HG02623 (cell line): ENCODE measurements around the gene WT1.

Source experiments
- ATAC-seq: cut with Tn5 transposase; IDR thresholded peaks from one replicate; pipeline ENCODE4 v1.9.1; 2021; ENCODE audit warnings: moderate library complexity; ENCODE audit not compliant: unreplicated experiment

The WT1 gene

DNA sequence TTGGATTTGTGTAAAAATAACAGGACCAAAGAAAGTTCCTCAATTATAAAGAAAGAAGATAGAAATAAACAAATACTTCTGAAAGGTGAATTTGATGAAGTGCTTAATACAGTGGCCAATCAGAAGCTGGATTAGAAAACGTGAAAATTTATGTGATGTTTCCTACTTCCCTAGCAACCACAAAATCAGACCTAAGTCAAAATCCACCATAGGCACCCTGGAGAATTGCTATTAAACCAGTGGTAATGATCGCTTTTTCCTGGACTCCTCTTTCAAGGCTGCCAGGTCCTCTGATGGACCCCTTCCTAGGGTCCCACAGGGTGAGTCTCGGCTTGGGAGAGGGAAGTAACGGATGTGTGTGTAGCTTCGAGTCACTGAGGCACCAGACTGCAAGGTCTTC, 9.6 kb downstream of the WT1 start:
- no peak for ATAC-seq

- no peak for ATAC-seq
Observed at GRCh38 chr11:32422545-32422944, 12.8 kb downstream of the WT1 start.

GRCh38 chr11:32421992-32422391, 13.3 kb downstream of the WT1 start:
- no peak for ATAC-seq

DNA sequence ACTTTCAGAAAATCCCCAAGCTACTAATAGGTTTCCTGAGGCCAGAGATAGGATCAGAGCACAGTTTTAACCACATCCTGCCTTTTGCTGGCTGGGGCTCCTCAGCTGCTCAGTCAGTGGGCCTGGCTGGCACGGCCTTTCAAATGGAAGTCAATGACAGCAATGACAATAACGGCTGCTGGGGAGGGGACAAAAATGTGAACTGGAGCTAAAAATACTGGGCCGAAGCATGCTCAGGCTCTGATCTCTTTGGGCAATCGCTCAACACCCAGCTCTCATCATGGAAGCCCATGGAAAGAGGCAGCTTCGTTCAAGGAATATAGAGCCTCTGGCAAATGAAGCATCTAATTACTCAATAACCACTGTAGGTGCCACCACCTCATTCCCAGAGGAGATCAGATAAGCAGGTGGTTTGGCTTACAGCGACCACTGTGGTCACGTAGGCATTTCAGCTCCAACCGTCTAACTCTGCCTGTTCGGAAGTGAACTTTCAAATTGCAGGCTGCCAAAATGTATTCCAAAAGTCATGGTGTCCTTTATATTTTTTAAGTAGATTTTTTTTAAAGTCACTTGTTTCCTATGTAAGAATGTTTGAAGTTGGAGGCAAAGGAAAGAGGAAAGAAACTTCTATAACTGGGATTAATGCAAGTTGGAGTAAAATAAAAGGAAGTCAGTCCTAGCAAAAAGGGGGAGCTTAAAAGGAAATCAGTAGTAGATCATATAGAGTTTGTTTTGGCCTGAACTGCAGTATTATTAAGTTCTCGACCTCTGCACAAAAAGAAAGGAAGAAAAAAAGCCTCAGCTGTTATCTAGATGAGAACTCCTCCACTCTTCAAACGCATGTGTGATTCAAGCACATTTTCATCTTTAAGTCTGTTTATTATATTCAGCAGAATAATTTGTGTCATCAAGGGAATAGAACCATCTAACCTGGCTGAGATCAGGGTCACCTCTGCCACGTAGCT, 14.1 kb downstream of the WT1 start:
- peak; percentile 77 for ATAC-seq

DNA sequence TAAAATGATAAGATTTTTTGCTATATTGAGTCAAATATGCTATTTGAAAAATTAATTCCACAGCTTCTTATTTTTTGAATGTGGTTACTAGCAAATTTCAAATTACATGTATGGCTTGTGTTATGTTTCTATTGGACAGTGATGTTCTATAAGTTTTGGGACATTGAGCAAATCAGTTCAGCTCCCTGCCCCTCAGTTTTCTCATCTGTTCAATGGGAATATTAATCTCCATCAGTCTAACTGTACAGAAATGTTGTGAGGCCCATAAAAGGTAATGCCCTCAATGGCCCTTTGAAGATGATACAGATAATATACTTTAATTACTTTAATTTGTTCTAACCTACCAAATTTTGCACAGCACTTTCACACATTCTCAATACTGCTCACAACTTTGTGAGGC, 15.2 kb downstream of the WT1 start:
- ATAC-seq, result no peak

DNA sequence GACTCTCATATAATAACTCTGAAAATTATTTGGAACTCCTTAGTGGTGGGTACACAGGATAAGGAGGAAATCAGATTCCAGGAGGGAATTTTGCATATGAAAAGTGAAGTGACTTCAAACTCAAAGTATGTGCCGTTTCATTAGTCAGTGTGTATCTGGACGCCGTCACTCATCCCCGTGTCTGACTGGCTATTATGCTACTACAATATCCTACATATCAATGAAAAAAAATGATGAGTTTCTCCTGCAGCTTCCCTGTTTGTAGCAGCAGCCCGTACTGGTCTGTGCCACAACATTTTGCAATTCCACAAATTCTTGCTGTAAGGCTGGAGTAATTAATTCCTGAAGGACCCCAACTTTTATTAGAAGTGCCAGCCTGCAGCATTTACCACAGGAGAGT, 16.5 kb downstream of the WT1 start:
- no peak for ATAC-seq

- ATAC-seq, result no peak
Observed at GRCh38 chr11:32417806-32418205, 17.5 kb downstream of the WT1 start.

DNA sequence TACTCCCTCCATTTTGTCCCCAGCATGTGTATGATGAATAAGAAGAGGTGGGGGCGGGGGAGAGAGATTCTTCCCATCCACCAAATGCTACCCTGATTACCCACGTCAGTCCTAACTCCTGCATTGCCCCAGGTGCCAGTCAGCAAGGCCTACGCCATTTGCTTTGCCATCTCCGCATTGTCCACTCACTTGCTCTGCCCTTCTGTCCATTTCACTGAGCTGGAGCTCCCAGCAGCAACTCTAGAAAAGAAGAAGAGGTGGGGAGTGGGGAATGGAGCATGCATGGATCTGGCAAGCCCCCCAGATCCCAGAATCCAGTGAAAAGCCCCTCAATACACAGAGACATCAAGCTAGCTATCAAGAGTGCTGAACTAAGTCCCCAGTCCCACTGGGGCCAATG, 19.0 kb downstream of the WT1 start:
- no peak for ATAC-seq

DNA sequence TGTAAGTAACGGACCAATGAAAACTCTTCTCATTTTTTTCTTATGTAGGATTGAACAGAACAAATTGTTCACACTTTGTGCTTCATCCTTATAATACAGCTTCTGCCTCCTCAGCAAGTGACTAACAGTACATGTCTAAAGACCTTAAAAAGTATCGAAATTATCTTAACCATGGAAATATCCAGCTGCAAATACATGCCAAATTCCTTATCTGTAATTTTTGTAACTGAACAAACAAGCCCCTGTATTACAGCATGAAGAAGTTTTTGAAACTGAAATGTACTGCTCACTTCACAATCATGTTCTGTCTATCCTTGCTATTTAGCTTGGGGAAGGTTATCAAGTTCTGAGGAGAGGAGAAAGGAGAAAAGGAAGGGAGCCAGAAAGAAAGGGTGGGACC, 20.4 kb downstream of the WT1 start:
- ATAC-seq, result no peak

GRCh38 chr11:32411942-32412615, 23.3 kb downstream of the WT1 start:
- no peak for ATAC-seq

GRCh38 chr11:32405592-32405991, 29.7 kb downstream of the WT1 start:
- no peak for ATAC-seq

DNA sequence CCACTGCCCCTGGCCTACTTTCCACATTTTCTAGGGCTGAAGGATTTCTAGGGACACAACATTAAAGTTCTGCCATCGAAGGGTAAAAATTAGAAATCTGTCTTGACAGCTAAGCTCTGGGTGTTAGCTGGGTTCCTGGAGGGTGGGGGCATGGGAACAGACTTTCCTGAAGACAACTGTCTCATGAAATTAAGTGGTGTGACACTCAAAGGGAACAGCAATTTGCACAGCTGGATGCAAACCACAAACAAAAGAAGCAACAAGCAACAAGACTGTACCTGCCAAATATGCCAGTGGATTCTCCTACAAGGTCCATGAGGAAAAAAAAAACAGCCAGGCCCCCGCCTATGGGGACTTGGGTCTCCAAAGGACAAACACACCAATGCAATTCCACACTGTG, 32.5 kb downstream of the WT1 start:
- ATAC-seq, result no peak

GRCh38 chr11:32400670-32401369, 34.5 kb downstream of the WT1 start:
- no peak for ATAC-seq

DNA sequence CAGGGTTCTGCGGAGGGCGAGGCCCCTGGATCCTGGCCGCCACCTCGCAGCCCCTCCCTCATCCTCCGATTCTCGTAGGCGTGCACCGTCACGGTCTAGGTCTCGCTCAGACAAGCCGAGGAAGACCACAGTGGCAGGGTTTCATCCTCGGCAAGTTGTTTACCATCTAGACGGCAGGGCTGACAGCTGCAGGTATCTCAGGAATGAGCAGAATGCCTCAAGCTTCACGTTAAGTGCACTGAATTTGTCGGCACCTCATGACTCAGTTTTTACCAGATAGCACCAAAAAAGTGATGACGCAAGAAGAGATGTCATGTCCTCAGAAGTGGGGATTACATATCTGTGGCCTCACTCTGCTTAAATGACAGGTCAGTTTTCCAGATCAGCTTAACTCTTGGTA, 35.1 kb downstream of the WT1 start:
- no peak for ATAC-seq

DNA sequence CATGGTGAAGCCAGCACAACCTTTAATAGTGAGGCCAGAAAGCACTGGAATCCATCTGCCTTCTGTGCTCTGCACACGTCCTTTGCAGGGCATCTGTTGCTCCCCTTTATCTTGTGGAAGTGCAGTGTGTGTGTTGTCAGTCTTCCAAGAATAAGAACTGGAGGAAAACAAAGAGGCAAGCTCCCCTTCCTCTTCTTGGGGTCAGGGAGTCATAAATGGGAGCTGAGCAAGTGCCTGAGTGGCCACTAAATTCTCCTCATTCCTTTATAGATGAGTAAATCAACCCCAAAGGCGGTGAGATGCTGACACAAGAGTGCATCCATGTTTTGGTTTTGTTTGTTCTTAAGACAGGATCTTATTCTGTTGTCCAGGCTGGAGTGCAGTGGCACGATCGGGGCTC, 38.3 kb downstream of the WT1 start:
- ATAC-seq, result no peak

- ATAC-seq, result peak; percentile 68
Observed at GRCh38 chr11:32396331-32396730, 39.0 kb downstream of the WT1 start.

- ATAC-seq, result no peak
Observed at GRCh38 chr11:32395127-32395526, 40.2 kb downstream of the WT1 start.

DNA sequence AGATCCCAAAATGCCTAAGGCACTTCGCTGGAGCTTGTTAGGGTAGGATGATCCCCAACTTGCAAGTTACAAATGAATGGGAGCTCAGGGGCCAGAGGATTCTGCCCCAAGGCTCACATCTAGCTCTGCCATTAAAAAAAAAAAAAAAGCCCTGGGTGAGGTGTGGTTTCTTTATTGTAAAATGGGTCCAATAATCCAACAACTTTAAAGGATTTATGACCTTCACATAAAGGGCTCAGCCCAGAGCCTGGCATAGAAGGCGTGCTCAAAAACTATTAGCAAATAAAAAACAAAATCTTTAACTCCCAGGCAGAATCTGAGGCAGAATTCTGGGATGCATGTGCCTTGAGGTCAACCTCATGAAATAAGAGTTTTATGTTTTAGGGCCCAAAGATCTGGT, 42.5 kb downstream of the WT1 start:
- no peak for ATAC-seq

DNA sequence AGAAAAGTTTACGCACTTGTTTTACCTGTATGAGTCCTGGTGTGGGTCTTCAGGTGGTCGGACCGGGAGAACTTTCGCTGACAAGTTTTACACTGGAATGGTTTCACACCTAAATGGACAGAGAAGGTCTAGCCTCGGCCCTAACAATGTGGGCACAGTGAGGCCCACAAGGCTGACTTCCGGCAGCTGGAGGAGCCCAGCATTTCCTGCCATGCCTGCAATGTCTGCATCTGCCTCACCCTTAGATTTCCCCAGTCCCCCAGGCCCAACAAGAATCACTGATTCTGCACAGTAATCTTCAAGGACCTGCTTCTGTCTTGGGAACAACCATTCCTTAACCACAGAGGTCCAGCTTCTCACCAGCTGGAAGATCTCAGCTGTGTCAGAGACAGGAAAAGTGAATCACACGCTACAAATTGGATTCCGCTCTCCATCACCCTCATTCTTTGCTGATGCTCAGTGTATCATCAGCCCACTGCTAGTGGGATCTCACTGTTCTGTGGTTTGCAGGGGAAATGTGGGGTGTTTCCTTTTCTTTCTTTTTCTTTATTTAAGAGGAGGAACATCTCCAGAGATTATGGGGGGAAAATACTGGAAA, 43.3 kb downstream of the WT1 start:
- ATAC-seq, result no peak

GRCh38 chr11:32391479-32391878, 43.9 kb downstream of the WT1 start:
- no peak for ATAC-seq

DNA sequence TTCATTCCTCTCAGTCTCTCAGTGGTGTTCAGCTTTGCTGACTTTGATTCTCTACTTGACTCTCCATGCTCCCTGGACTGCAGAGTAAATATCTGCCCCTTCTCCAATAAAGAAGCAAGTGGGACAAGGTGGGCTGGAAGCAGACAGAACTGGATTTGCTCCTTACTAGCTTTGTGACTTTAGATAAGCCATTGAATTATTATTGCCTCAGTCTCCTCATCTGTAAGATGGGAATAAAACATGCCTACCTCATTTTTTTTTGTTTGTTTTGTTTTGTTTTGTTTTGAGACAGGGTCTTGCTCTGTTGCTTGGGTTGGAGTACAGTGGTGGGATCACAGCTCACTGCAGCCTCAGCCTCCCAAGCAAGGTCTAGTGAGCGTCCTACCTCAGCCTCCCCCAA, 44.6 kb downstream of the WT1 start:
- no peak for ATAC-seq
